Germinal center (tissue), 1 donor: ENCODE measurements around the gene SLC34A1.

Experiments used
- DNase-seq: peaks from one replicate; pipeline ENCODE4 v3.0.0; 2012; ENCODE audit warnings: mixed read lengths, low spot score

SLC34A1 gene

DNA sequence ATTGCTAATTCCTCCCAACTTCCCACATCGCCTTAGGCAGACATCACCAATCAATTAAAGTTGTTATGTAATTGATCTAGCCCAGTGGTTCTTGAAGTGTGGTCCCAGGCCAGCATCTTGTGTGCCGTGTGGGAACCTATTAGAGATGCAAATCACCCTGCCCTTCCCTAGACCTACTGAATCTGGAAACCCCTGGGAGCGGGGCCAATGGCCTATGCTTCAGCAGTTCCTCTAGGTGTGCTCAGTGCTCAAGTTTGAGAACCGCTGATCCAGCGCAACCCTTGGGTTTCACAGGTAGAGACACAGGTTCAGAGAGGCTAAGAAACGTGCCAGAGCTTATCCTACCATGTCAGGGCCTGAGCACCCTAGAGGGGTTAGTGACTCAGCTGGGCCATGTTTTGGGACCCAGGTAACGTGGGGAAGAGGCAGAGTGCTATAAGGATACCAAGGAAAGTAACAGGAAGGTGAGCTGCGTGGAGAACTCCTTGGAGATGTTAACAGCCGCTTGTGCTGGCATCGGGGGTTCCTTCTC, 4.4 kb downstream of the SLC34A1 start:
- DNase-seq = no peak

DNA sequence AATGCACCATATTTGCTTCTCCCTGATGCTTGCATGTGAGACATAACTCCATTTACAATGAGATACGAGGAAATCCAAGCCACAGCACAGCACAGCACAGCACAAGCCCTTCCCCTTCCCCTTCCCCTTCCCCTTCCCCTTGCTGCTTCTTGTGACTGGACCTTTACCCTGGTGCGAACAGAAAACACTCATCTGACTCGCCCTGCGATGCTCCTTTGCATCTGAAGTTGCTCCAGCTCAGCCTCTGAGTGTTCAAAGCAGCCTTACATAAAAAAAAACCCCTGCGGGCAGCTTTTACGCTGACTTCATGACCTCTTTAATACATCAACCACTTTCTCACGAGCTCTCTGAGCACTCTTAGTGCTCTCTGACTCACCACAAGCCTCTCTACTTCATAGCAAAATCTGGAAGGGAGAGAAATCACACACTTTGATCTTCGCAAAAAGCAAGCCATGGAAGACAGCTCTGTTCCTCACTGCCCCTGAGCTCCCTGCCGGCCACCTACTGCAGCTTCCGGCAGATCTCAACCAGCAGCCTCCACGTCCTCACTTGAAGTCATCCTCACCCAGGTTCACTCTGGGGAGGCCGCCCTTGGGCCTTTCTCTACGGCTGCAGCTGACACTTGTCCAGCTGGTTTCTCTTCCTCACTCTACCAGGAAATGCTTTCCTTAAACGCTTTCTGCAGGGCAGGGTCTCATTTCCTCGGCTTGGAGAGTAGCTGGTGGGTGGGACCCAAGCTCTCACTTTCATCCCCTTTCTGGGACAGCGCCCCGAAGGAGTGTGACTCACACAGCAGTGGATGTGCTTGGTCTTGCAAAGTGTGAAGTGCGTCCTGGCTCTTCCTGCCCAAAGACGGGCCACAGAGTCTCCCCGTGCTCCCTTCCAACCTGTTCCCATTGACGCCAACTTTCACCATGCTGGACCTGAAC, 5.3 kb downstream of the SLC34A1 start:
- DNase-seq = peak; percentile 57

- peak; percentile 90 for DNase-seq
Observed at GRCh38 chr5:177390363-177391300, 6.4 kb downstream of the SLC34A1 start.

DNA sequence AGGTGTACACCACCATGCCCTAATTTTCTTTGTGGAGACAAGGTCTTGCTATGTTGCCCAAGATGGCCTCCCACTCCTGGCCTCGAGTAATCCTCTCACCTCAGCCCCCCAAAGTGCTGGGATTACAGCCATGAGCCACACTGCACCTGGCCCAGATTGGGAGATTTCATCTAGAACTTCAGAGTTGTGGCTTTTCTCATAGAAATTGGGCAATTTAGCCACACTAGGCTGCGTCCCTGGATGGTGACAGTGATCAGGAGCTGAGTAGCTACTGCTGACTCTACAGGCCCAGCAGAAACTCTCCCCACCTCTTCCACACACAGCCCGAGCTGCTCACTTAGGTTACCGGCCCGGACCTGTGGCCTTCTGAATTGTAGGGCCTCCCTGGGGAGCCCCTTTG, 8.5 kb downstream of the SLC34A1 start:
- DNase-seq = no peak

DNA sequence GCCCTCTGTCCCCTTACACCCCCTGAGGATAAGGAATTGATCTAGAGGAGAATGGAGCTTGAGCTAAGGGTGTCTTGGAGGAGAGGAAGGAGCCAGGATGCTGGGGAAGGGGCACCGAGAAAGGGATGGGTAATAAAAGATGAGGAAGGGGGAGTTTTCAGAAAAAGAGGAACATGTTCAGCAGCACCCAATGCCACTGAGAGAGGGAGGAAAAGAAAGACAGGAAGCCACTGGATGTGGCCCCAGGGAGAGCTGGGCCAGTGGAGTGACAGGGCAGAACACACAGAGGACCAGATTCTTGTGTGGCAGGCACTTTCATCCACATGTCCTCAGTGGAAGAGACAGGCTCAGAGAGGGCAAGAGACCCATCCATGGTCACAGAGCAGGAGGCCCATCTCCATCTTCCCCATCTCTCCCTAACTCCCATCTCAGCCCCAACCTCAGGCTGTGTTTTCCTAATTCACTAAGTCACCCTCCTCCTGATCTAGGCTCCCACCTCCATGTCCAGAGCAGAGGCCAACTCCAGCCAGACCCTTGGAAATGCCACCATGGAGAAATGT, 9.1 kb downstream of the SLC34A1 start:
- DNase-seq = no peak

DNA sequence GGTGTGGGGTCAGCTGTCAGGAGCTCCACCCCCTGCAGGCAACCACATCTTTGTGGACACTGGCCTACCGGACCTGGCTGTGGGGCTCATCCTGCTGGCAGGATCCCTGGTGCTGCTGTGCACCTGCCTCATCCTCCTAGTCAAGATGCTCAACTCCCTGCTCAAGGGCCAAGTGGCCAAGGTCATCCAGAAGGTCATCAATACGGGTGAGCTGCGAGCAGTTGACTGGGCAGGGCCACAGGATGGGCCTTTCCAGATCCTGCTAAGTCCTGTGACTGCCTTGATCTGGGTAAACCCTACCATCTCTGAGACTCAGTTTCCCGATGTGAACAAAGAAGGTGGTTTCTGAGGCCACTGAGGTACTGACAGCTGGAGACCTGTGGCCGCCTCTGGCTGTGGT, 9.8 kb downstream of the SLC34A1 start:
- DNase-seq = no peak

GRCh38 chr5:177396078-177396477, 11.8 kb downstream of the SLC34A1 start:
- DNase-seq = no peak

- no peak for DNase-seq
Observed at GRCh38 chr5:177396807-177397206, 12.6 kb downstream of the SLC34A1 start.

DNA sequence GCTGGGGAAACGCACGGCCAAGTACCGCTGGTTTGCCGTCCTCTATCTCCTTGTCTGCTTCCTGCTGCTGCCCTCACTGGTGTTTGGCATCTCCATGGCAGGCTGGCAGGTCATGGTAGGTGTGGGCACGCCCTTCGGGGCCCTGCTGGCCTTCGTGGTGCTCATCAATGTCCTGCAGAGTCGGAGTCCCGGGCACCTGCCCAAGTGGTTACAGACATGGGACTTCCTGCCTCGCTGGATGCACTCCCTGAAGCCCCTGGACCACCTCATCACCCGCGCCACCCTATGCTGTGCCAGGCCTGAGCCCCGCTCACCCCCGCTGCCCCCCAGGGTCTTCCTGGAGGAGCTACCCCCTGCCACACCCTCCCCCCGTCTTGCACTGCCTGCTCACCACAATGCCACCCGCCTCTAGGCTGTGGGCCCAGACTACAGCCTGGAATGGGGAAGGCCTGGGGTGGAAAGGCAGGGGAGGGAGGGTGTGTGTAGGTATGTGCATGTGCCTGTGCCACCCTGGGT, 13.7 kb downstream of the SLC34A1 start:
- DNase-seq = no peak

GRCh38 chr5:177399997-177400868, 16.0 kb downstream of the SLC34A1 start, which contains the start of gene PFN3:
Gene PFN3, minus strand, starts transcription at chr5:177400661. Its CDS starts 85 bp downstream, at chr5:177400576.
- no peak for DNase-seq

DNA sequence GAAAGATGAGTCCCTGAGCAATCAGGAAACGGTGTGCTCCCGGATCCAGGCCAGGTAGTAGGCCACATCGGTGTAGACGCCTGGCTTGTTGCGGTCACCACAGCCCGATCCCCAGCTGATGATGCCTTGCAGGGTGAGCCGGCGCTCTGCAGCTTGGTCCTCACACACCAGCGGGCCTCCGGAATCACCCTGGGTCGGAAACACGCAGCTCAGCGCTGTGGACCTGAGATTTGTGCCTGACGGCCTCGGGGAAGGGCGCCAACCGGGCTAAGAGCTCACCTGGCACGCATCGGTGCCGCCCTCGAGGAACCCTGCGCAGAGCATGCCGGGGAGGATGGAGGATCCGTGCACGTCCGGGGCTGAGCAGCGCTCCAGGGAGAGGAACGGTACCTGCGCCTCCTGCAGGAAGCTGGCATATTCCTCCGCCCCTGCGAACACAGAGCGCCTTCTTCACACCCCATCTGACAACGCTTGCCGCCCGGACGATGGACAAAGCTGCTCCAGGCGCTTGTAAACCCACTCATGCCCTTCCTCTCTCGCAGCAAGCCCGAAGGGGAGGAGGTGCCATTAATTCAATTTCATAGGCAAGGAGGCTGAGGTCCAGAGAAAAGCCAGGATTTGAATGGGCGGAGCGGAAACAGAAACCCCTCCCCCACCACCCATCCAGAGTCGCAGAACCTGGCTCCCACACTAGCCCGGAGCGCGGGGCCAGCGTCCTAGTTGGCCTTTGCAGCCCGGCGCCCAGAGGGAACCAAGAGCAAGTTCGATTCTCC, 18.2 kb downstream of the SLC34A1 start:
- DNase-seq = peak; percentile 61

DNA sequence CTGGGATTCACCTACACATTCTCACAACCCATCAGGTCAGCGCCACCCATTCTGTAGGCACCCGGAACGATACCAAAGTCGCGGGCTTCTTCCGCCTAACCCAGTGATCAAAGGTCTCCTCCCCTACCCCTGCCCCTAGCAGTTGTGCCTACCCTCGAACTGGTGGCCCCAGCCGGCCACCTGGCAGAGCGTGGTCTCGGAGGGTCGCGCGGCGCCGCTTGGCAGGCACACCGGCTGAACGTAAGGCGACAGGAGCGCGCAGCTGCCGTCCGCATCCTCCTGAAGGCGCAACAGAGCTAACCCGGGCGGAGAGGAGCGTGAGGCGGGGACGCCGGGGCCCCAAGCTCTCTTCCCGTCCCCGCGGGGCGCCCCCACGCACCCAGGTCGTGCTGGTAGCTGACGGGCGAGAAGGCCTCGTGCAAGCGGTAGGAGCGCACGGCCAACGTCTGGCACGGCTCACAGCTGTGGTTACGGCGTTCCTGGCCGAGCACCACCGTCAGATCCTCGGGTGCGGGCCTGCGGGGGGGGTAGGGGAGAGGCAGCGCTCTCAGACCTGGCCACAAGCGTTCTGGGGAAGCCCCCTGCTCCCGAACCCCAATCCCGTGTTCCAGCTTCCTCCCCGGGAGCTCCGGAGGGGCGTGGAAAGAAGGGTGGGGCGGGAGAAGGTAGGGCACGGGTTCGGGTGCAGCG, 19.0 kb downstream of the SLC34A1 start:
- DNase-seq = no peak

DNA sequence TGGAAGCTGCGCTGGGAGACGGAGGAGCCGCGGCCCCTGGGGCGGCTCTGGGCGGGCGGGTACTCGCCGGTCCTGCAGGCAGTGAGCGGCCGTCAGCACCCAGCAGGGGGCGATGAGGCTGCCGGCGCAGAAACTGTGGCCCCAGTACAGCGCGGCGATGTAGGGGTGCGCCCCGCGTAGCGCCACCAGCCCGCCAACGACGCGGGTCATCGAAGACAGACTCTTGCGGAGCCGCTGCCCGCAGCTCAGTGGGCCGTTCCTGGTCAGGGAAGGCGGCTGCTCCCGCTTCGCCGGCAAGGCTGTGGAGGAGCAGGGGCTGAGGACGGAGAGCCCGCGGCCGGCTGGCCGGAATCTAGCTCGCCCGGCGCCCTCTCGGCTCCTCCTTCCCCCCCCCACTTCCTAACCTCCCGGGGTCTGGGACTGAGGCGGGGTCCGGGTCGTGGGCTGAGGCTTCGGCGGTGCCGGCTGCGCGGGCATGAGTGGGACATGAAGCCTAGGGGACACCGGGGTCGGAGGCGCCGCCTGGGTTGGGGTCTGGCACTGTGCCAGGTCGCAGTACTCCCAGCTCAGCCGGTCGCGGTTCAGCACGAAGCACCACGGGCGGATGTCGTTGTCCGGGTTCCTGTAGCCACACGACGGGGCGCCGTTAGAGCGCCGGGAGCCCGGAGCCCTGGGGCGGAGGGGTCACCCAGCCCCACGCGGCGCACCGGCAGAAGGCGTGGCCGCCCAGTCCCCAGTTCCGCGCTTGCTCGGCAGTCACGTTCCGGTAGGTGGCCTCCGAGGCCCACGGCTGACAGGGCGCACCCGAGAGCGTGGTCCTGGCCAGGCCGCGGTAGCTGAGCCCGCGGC, 19.8 kb downstream of the SLC34A1 start:
- peak; percentile 89 for DNase-seq

- DNase-seq = no peak
Observed at GRCh38 chr5:177404641-177405179, 20.5 kb downstream of the SLC34A1 start.

DNA sequence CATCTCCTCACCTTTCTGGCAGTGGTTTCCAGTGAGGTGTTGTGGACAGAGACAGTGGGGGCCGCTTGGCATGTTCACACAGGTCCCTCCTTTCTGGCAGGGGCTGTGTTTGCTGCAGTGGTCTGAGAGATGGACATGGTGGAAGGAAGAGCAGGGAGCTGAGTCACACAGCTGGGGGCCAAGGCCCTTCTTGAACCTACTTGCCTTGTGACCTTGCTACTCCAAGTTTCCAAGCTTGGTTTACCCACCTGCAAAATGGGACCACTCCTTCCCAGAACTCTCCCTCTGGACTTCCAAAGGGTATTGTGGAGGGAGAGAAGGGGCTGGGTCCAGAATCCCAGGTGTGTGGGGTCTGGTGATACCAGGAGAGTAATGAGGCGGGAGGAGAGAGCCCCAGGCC, 21.1 kb downstream of the SLC34A1 start:
- no peak for DNase-seq

GRCh38 chr5:177405805-177406204, 21.6 kb downstream of the SLC34A1 start:
- no peak for DNase-seq

- no peak for DNase-seq
Observed at GRCh38 chr5:177409043-177409801, 25.0 kb downstream of the SLC34A1 start, which contains the start of gene F12. Gene F12, minus strand, starts transcription at chr5:177409564. Its CDS starts 37 bp downstream, at chr5:177409527.
